CD14-positive monocyte (primary cell): ENCODE results near the gene CAMSAP3. TPM values are rescaled to one million over a fixed set of nuclear protein-coding genes. Genes with fewer than 3 reads are reported as not detected.

Source experiments
- DNase-seq, 3 donors: peaks; one replicate each; pipeline ENCODE4 v3.0.0-alpha.2; 2011 to 2022
- H2AFZ ChIP-seq: 2 replicates; pipeline ENCODE4 v1.6.0; 2012; ENCODE audit warnings: mild to moderate bottlenecking, low read depth, low read length, inconsistent platforms; ENCODE audit not compliant: insufficient read depth, poor library complexity, severe bottlenecking
- H3K27ac ChIP-seq, 2 donors: 1 replicate in 1 of 2; 2 replicates in 1 of 2; pipeline ENCODE4 v1.5.1; 2012 to 2013; ENCODE audit warnings: low read length in 2 of 2, control low read depth in 1 of 2, inconsistent platforms in 1 of 2, low read depth in 1 of 2, mild to moderate bottlenecking in 1 of 2
- H3K27me3 ChIP-seq, 2 donors: one replicate each; pipeline versions ENCODE4 v1.6.0 to v1.6.1; 2011 to 2013; ENCODE audit warnings: low read length in 2 of 2; ENCODE audit not compliant: control insufficient read depth in 2 of 2, insufficient read depth in 2 of 2
- H3K36me3 ChIP-seq, 2 donors: replicated peaks in 1 of 2; 1 replicate in 1 of 2; 2 replicates in 1 of 2; pipeline versions ENCODE4 v1.5.1 to v1.6.1; 2012 to 2013; ENCODE audit warnings: low read length in 2 of 2, control low read depth in 1 of 2, inconsistent platforms in 1 of 2, mild to moderate bottlenecking in 1 of 2; ENCODE audit not compliant: insufficient read depth in 2 of 2, control insufficient read depth in 1 of 2
- H3K4me1 ChIP-seq, 2 donors: 1 replicate in 1 of 2; 2 replicates in 1 of 2; pipeline versions ENCODE4 v1.5.1 to v1.6.1; 2012 to 2013; ENCODE audit warnings: low read length in 2 of 2, control low read depth in 1 of 2, inconsistent platforms in 1 of 2, mild to moderate bottlenecking in 1 of 2, moderate library complexity in 1 of 2; ENCODE audit not compliant: insufficient read depth in 2 of 2, control insufficient read depth in 1 of 2
- H3K4me2 ChIP-seq: replicated peaks from 2 replicates; pipeline ENCODE3; 2012; ENCODE audit warnings: low read length, moderate library complexity, mild to moderate bottlenecking; ENCODE audit not compliant: poor library complexity, severe bottlenecking; ENCODE audit errors: extremely low read depth
- H3K4me3 ChIP-seq, 3 experiments: fragments of 200-600 bp in 1 of 3; sonication (generic) in 1 of 3; replicated peaks in 1 of 3; 1 replicate in 2 of 3; 2 replicates in 1 of 3; pipeline ENCODE4 v1.5.1; 2011 to 2013; ENCODE audit warnings: low read length in 3 of 3, mild to moderate bottlenecking in 3 of 3, control low read depth in 2 of 3, low read depth in 2 of 3, inconsistent platforms in 1 of 3, moderate library complexity in 1 of 3
- H3K79me2 ChIP-seq: 2 replicates; pipeline ENCODE4 v1.6.0; 2012; ENCODE audit warnings: mild to moderate bottlenecking, control low read depth, inconsistent platforms, low read length, moderate library complexity; ENCODE audit not compliant: insufficient read depth
- H3K9ac ChIP-seq: 2 replicates; pipeline ENCODE4 v1.6.0; 2017; ENCODE audit warnings: low read length, mild to moderate bottlenecking; ENCODE audit not compliant: insufficient read depth, poor library complexity, severe bottlenecking
- H3K9me3 ChIP-seq, 2 donors: replicated peaks in 1 of 2; 1 replicate in 1 of 2; 2 replicates in 1 of 2; pipeline versions ENCODE4 v1.5.1 to v1.6.1; 2012 to 2013; ENCODE audit warnings: low read length in 2 of 2, control low read depth in 1 of 2; ENCODE audit not compliant: control insufficient read depth in 1 of 2, insufficient read depth in 1 of 2
- H4K20me1 ChIP-seq: 2 replicates; pipeline ENCODE4 v1.6.0; 2012; ENCODE audit warnings: mild to moderate bottlenecking, low read length, control low read depth, moderate library complexity; ENCODE audit not compliant: insufficient read depth
- H3K27ac Mint-ChIP-seq, 7 donors: one replicate each; pipeline ENCODE4 v1.8.0; 2020; ENCODE audit warnings: mild to moderate bottlenecking in 7 of 7, mixed read lengths in 7 of 7, moderate library complexity in 6 of 7, inconsistent platforms in 2 of 7
- H3K27me3 Mint-ChIP-seq, 3 donors: one replicate each; pipeline ENCODE4 v1.8.0; 2021 to 2022; ENCODE audit warnings: low read depth in 3 of 3, mild to moderate bottlenecking in 3 of 3, mixed read lengths in 3 of 3, moderate library complexity in 3 of 3, inconsistent platforms in 1 of 3
- H3K36me3 Mint-ChIP-seq, 2 donors: one replicate each; pipeline ENCODE4 v1.8.0; 2020; ENCODE audit warnings: mixed read lengths in 2 of 2, inconsistent platforms in 1 of 2, mild to moderate bottlenecking in 1 of 2
- H3K4me1 Mint-ChIP-seq: one replicate; pipeline ENCODE4 v1.8.0; 2020; ENCODE audit warnings: mild to moderate bottlenecking, mixed read lengths
- H3K4me3 Mint-ChIP-seq, 2 donors: one replicate each; pipeline ENCODE4 v1.8.0; 2020; ENCODE audit warnings: mild to moderate bottlenecking in 2 of 2, mixed read lengths in 2 of 2, moderate library complexity in 1 of 2
- H3K9me3 Mint-ChIP-seq, 7 donors: one replicate each; pipeline ENCODE4 v1.8.0; 2020 to 2022; ENCODE audit warnings: mixed read lengths in 7 of 7, mild to moderate bottlenecking in 6 of 7, moderate library complexity in 6 of 7, inconsistent platforms in 2 of 7
- CTCF ChIP-seq: fragments of 200-600 bp; IDR thresholded peaks from one replicate; pipeline ENCODE4 v1.8.0; 2022; ENCODE audit warnings: antibody characterized with exemption, mild to moderate bottlenecking
- WGBS: methylation state at CpG from one replicate; pipeline ENCODE4 v1.1.5; 2013; ENCODE audit warnings: missing lambda C conversion rate; ENCODE audit not compliant: insufficient coverage; 5-methylcytosine and 5-hydroxymethylcytosine counted together
- intact Hi-C, 2 donors: fragments of 100-400 bp; cut with micrococcal nuclease; formaldehyde crosslinking; loops; one replicate each; pipeline versions ENCODE4 v1.15.0 to v1.15.1; 2023
- polyA plus RNA-seq, 3 donors: library from polyadenylated mRNA; depleted of rRNA in 1 of 3; unstranded in 2 of 3; stranded (reverse) in 1 of 3; fragments of 300-500 nt in 2 of 3; fragments of >200 nt in 1 of 3; fragmentation: Illumina TruSeq in 2 of 3; gene quantifications; 1 replicate in 2 of 3; 2 replicates in 1 of 3; pipeline ENCODE4 v1.2.3, GENCODE V29; 2012 to 2021

The CAMSAP3 gene
- polyA plus RNA-seq, 3 donors: 0.05 TPM; not detected in 2

- no peak overlapping the region for H3K27ac Mint-ChIP-seq
- intact Hi-C loops: no loop called here
- peaks cover 65 to 80% of the 10 kb centered on the region in 2 donors for H3K4me1 ChIP-seq
Measured at GRCh38 chr19:7640803-7641202, 45.1 kb downstream of the CAMSAP3 start.

More at GRCh38 chr19:7640803-7641202, 45.1 kb downstream of the CAMSAP3 start:
- H4K20me1 ChIP-seq: peaks cover 76% of the 10 kb centered on the region
- peaks cover 89% of the 10 kb centered on the region for H3K79me2 ChIP-seq
- peaks cover 0 to 1% (median 0%) of the 10 kb centered on the region in 3 donors for H3K27me3 Mint-ChIP-seq
- no peak overlapping the region for H3K4me3 Mint-ChIP-seq
- H3K36me3 Mint-ChIP-seq: peaks cover 46 to 68% of the 10 kb centered on the region in 2 donors
- H3K9me3 Mint-ChIP-seq: peaks cover 0 to 2% (median 0%) of the 10 kb centered on the region in 7 donors
- no peaks in the 10 kb centered on the region for H3K27me3 ChIP-seq
- WGBS: 100% methylated on average over 5 of the region's 11 CpGs
- H3K27ac ChIP-seq: no peak overlapping the region
- H3K4me2 ChIP-seq: no peak overlapping the region
- no peak for TF ChIP-seq CTCF
- no peak for DNase-seq
- no peak overlapping the region for H3K9ac ChIP-seq
- peaks cover 66% of the 10 kb centered on the region for H3K4me1 Mint-ChIP-seq
- no peak overlapping the region for H2AFZ ChIP-seq
- peaks cover 41 to 60% of the 10 kb centered on the region in 2 donors for H3K36me3 ChIP-seq
- no peak overlapping the region for H3K4me3 ChIP-seq
- no peaks in the 10 kb centered on the region for H3K9me3 ChIP-seq
